GM10248 (cell line): Measurements from ENCODE around the gene MPDU1.
A peak's percentile ranks its signal among the peaks of the same experiment; 100 is the strongest.
"Not testable (repeated sequence)": the region's sequence is repeated elsewhere in the genome, so short reads cannot be mapped to it uniquely, and the experiment has no call there.

Experiments
- CTCF ChIA-PET: fragments of 300-600 bp; sonication (Branson Sonifier 250); formaldehyde crosslinking; extraction: SDS; loops from one replicate; lab custom pipeline; 2021; ENCODE audit warnings: antibody characterized with exemption; lab: Yijun Ruan, JAX
- POLR2A ChIA-PET: fragments of 350-650 bp; sonication (Branson Sonifier 250); formaldehyde crosslinking; extraction: SDS; loops from one replicate; lab custom pipeline; 2020; ENCODE audit warnings: antibody characterized with exemption; lab: Yijun Ruan, JAX
- DNase-seq: peaks from one replicate; pipeline ENCODE4 v3.0.0; 2012; ENCODE audit errors: extremely low spot score
- CTCF ChIP-seq: IDR thresholded peaks from 2 replicates; pipeline ENCODE4 v1.5.1; 2012; ENCODE audit warnings: mild to moderate bottlenecking, low read depth; ENCODE audit errors: extremely low read depth, missing control alignments, control extremely low read depth

The MPDU1 gene

GRCh38 chr17:7620835-7621234 is 37.2 kb downstream of the MPDU1 start:
- no peak for DNase-seq
- ChIA-PET CTCF (interaction anchor here (2.2 kb wide), 1 partner anchor 106 kb away, joined by 6 read pairs; no protein-coding TSS in a partner anchor), POLR2A (no interaction called here)
- no peak for TF ChIP-seq CTCF

GRCh38 chr17:7623661-7624060 is 40.0 kb downstream of the MPDU1 start:
- CTCF ChIA-PET = interaction anchor here (1.3 to 1.5 kb wide), 2 partner anchors 9 kb away, joined by 4 to 5 read pairs; partner anchors contain the start of gene FXR2
- POLR2A ChIA-PET = no interaction called here
- DNase-seq = no peak
- TF ChIP-seq CTCF = no peak

GRCh38 chr17:7625749-7626148 is 42.1 kb downstream of the MPDU1 start:
- DNase-seq, POLR2A ChIA-PET: not testable (repeated sequence)
- CTCF ChIA-PET = interaction anchor here (4.3 to 9.5 kb wide), 2 partner anchors 11 to 63 kb away, joined by 31 to 68 read pairs; partner anchors contain the start of genes FXR2, TP53 and WRAP53

GRCh38 chr17:7626307-7626706 is 42.7 kb downstream of the MPDU1 start:
- TF ChIP-seq CTCF = no peak
- ChIA-PET CTCF (interaction anchor here (4.3 to 9.5 kb wide), 2 partner anchors 12 to 62 kb away, joined by 31 to 68 read pairs; partner anchors contain the start of genes FXR2, TP53 and WRAP53), POLR2A (interaction anchor here (0.7 to 1.0 kb wide), 2 partner anchors 24 to 61 kb away, joined by 4 to 5 read pairs; partner anchors contain the start of genes ATP1B2 and TP53)
- DNase-seq = no peak

- no peak for DNase-seq
- no peak for TF ChIP-seq CTCF
- POLR2A ChIA-PET = interaction anchor here (1.0 to 1.5 kb wide), 3 partner anchors 24 to 142 kb away, joined by 5 to 9 read pairs (median 7); partner anchors contain the start of genes ATP1B2, POLR2A, TP53 and WRAP53
- CTCF ChIA-PET = interaction anchor here (1.3 to 9.5 kb wide), 3 partner anchors 12 to 61 kb away, joined by 3 to 68 read pairs (median 31); partner anchors contain the start of genes FXR2, SOX15, TP53 and WRAP53
Measured at GRCh38 chr17:7626956-7627249, 43.3 kb downstream of the MPDU1 start.

- TF ChIP-seq CTCF = no peak
- ChIA-PET POLR2A (interaction anchor here (0.5 to 1.5 kb wide), 11 partner anchors 12 to 143 kb away, joined by 3 to 16 read pairs (median 5); partner anchors contain the start of genes ATP1B2, FXR2, MPDU1 and POLR2A), CTCF (interaction anchor here (1.3 to 9.5 kb wide), 3 partner anchors 13 to 61 kb away, joined by 3 to 68 read pairs (median 31); partner anchors contain the start of genes FXR2, SOX15, TP53 and WRAP53)
- DNase-seq = peak; percentile 99
Measured at GRCh38 chr17:7627250-7628121, 43.8 kb downstream of the MPDU1 start, which contains the start of gene SAT2. SAT2 (minus strand) TSS chr17:7627821; CDS start chr17:7627635, 186 bp downstream.
